G401 (cell line): Measurements from ENCODE around the gene PDSS2. TPM values are rescaled to one million over a fixed set of nuclear protein-coding genes. Genes with fewer than 3 reads are reported as not detected.
"Not testable (repeated sequence)": the region's sequence is repeated elsewhere in the genome, so short reads cannot be mapped to it uniquely, and the experiment has no call there.

ENCODE experiments used
- DNase-seq: peaks from one replicate; pipeline ENCODE4 v3.0.0-alpha.2; 2015; ENCODE audit warnings: low spot score
- in situ Hi-C: cut with HindIII; loops from 2 replicates; pipeline ENCODE4 v1.10.0; 2016; ENCODE audit warnings: low sequenced_read_pairs, mixed read lengths
- total RNA-seq: library from RNA; depleted of rRNA; stranded (reverse); fragments of >200 nt; shearing (Covaris generic); gene quantifications from 2 replicates; pipeline ENCODE4 v1.2.3, GENCODE V29; 2014

Gene PDSS2
- total RNA-seq, 1 experiment from 2014 or later: 17.5 TPM

DNA sequence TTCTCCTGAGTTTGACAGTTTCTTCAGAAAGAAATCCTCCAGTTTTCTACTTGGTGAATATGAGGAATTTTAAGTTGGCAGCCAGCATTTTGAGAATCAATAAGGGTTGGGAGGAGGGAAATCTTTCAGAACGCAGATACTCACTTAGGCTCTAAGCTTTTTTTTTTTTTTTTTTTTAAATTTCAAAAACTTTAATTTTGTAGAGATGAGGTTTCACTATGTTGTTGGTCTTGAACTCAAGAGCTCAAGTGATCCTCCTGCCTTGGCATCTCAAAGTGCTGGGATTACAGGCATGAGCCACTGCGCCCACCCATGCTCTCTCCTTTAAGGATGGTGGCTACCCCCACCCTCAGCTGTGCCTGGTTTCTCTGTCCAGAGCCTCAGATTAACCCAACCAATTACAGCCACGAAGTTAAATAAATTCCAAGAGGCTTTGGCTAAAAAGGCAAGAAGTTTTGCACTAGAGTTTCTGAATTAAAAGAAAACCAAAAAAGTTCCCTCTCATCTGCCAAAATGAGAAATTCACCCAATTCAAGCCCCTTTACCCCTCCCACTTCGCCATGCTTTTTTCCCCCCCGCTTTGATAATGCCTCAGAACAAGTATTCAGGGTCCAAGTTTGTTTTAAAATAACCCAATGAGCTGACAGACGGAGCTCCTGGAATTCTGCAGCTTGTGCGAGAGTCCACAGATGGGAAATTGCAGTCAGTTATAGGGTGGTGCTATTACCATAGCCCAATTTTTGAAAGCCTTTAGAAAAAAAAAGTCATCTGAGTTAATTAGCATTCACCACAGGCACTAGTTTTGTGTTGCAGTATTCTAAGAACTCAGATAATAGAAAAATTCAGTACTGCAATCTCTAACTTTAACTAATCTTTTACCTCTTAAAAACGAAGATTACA lies 249.7 kb downstream of the PDSS2 start:
- in situ Hi-C loops: no loop called here
- peak; percentile 3 for DNase-seq

DNA sequence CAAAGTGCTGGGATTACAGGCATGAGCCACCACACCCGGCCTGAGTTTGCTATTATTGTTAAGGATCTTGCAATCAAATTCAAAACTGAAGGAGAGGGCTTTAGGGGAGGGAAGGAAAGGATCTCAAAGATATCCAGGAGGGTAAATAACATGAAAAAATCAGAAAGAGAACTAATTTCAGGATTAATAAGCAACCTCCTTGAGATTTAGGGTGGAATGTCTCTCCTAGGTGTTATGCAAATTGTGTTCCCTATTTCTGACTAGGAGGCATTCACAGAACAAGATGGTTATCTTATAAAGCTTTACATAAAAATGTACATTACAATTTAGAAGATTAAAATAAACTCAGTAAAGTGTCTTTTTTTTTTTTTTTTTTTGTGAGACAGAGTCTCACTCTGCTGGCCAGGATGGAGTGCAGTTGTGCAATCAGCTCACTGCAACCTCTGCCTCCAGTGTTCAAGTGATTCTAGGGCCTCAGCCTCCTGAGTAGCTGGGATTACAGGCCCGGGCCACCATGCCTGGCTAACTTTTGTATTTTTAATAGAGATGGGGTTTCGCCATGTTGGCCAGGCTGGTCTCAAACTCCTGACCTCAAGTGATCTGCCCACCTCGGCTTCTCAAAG lies 252.0 kb downstream of the PDSS2 start:
- no peak for DNase-seq
- in situ Hi-C loops: no loop called here

DNA sequence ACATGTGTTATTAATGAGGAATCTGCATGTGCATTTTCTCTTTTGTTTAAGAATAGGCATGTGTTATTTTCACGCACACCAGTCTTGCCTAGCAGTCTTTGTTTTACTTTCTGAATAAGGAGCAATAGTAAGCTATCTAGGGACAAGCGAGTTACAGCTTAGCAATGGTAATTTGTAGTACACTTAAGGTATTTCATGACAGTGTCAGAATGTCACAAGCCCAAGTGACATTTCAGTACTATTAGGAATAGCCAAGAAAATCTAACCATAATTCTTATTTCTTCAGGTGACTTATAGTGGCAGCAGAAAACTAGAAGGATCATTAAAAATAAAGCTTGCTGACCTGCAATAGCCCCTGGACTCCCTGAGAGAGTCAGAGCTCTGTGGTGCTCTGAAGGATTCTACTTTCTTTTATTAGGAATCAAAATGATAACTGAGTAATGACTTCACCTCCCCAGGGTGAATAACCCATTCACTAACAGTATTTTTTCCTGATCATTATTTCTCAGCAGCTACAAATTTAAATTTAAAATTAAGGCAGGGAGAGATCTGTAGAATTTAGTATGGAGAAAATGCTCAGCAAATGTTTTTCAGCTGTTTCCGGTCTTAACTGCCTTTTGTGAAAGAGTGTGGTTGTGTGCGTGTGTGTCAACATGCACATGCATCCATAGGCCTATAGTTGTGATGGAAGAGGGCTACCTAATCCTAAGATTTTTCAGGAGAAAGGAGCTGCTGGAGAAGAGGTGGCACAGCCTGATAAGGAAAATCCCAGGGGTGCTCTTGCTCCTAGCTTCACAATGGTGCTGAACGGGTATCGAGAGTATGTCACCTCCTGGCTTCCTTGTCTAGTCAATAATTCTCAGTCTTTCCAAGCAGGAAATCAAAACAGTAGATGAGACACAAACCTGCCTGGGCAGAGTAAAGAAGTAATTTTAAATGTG lies 254.0 kb downstream of the PDSS2 start:
- in situ Hi-C loops: no loop called here

DNA sequence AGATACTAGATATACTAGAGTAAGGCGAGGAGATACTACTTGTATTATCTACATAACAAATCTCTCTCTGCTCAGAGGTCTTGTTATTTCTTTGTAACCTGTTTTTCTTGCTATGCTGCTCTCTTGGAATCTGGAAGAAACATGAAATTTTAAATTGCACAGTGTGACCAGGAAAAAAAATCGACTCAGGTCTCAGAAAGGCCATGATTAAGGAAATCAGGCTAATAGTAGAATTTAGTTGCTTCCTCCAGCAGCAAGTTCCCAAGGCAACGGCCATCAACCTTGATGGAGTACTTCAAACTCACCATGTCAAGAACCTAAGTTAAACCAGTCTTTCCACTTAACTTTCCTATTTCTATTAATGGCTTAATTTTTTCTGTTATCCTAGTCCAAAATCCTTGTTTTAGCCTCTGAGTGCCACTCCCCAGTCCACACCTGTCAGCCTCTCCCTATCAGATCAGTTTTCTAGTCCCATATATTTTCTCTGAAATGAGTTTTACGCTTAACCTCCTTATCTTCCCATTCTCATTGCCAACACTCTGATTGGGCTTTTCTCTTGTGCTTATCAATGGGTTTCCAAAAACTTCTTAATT lies 256.4 kb downstream of the PDSS2 start:
- in situ Hi-C loops: no loop called here

More for the DNA sequence above, 254.0 kb downstream of the PDSS2 start:
- no peak for DNase-seq

DNA sequence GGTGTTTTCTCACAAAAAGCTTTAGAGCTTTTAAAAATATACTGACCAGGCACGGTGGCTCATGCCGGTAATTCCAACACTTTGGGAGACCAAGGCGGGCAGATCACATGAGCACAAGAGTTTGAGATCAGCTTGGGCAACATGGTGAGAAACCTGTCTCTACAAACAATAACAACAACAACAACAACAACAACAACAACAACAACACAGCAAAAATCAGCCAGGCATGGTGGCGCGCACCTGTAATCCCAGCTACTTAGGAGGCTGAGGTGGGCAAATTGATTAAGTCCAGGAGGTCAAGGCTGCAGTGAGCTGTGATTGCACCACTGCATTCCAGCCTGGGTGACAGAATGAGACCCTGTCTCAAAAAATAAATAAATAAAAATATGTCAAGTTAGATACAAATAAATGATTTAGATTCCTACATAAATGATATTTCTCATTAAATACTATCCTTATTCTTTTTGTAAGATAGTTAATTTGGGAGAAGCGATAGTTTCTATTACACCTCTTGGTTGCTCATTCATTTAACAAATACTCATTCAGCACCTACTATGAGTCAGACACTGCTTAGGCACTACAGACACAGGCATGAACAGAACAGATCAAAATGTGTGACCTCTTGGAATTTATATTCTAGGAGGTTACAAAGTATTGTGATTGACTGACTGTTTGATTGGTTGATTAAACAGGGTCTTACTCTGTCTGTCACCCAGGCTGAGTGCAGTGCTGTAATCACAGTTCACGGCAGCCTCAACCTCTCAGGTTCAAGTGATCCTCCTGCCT lies 260.5 kb downstream of the PDSS2 start:
- in situ Hi-C loops: no loop called here
- no peak for DNase-seq

More for the DNA sequence above, 256.4 kb downstream of the PDSS2 start:
- DNase-seq: no peak

DNA sequence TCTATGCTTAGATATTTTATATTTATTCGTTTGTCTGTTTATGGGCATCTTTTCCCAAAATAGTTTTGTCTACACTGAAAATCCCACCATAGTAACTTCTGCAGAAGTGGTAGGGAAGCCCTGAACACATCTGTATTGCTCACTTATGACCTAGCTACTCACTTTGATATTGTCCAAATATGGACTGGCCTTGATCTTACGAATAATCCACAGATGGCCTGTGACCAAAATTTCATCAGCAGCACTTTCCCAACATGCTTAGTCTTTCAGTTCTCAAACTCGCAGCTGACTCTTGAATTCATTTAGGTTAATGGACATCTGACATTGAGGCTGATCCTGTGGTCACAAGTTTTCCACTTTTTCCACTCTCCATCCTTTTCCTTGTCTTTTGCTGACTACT lies 263.2 kb downstream of the PDSS2 start:
- in situ Hi-C loops: no loop called here
- no peak for DNase-seq

DNA sequence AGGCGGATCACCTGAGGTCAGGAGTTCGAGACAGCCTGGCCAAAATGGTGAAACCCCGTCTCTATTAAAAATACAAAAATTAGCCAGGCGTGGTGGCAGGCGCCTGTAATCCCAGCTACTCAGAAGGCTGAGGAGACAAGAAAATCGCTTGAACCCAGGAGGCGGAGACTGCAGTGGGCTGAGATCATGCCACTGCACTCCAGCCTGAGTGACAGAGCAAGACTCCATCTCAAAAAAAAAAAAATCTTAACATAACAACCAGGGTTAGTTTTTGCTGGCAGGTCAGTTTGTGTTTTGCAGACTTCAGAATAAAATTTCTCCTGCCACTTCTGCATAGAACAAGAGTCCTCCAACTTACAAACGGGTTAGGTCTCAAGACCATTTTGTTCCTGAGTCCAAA lies 264.6 kb downstream of the PDSS2 start:
- DNase-seq: not testable (repeated sequence)

DNA sequence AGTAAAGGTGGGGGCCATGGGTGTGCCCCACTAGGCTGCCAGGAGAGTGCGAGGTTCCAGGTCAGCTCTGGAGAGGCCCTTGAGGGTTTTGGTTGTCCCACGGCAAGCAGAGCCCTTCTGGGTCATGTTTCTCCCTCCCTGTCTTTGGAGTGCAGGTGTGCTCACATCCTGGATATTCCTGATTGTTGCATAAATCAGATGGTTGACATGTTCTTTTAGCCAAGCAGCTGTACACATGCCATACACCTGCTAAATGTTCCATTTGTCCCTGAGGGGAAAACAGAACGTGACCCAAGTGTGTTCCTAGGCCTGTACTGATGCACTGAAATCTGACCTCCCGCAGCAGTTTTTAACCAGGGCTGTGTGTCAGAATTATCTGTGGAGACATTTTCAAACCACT lies 266.5 kb downstream of the PDSS2 start:
- in situ Hi-C loops: no loop called here
- DNase-seq: no peak

More for the DNA sequence above, 264.6 kb downstream of the PDSS2 start:
- in situ Hi-C loops: not testable (repeated sequence)

DNA sequence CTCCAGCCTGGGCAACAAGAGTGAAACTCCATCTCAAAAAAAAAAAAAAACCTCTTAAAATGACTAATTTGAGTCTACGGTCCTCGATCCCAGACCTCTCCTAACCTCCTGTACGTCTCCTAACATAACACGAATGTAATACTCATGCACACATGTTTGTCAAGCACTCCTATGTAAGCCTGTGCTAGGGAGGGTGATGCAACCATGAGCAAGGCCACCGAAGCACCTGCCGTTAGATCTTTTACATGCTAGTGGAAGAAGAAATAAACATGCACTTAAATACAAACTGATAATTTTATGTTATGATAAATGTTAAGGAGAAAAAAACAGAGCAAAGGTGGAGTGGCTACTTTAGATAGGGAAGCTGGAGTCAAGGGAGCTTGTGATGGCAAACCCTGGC lies 271.7 kb downstream of the PDSS2 start:
- no peak for DNase-seq

DNA sequence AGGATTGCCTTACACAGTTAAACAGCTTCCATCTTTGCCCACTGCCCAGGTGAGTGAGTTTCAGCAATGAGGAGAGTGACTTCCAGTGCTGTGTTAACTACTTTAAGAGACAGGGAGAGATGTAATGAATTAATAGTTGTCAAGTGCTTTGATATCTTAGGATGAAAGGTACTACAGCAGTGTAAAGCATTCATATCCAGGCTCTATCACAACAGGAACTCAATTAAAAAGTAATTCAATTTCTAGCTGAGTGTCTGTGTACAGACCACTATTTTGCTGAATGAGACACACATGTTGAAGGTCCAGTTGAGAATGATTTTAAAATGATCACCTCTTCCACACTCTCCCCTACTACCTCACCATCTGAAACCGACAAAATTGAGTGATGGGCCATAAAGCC lies 273.3 kb downstream of the PDSS2 start:
- in situ Hi-C loops: no loop called here
- no peak for DNase-seq

More for the DNA sequence above, 271.7 kb downstream of the PDSS2 start:
- in situ Hi-C loops: no loop called here

DNA sequence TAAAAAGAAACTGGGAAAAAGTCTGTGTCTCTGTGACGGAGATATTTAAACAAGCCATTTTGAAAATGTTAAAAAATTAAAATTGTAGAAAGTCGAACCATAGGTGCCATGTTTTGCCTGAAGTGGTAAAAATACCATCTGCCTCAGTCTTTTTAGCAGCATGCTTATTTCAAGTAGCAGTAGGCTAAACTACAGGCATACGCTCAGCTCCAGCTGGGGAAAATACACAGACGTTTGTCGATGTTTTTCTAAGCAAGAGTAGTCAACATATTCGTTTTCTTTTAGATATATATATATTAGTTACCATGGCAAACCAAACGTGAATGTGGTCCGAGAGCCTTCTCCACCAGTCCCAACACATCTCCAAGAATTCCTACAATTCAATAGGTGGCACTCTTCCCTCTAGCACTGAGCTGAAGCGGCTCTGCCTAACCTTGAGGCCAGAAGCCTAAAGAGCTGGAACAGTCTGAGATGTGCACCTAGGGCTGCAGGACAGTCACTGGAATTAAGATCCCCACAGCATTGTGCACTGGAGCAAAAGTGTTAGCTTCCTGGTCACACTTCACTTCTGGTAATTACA lies 273.9 kb downstream of the PDSS2 start:
- in situ Hi-C loops: no loop called here
- DNase-seq: peak; percentile 27

DNA sequence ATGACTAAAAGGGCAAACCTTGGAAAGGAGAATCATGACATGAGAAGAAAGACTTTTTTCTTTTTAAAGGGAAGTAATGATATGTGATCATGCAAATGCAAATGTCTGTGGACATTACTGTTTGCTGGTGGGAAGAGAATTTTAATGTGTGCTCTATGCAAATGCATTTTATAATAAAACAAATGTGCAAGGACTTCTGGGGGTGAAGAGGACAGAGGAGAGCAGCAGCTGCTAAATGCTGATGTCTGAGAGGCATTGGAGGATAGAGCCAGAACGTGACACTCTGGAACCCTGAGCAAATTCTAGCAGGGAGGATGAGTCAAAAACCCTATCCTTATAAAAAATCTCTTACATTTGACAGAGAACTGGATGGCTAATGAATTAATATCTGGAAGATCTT lies 274.9 kb downstream of the PDSS2 start:
- DNase-seq: no peak
- in situ Hi-C loops: no loop called here

DNA sequence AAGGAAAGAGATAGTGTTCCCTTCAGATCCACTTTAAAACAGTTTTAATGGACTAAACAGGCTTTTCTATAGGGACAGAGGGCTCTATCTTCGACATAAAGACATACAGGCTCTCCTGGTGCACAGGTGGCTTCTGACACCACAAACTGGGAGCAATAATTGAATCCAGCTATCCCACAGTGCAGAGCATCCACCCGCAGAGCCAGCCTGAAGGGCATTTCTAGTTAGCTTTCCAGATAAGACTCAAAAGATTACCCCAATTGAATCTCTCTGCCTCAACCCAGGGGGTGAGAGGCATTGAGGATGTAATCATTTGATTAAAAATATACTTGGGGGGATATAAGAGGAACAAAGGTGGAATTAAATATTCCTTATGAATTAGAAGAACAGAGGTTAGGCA lies 279.3 kb downstream of the PDSS2 start:
- peak; percentile 20 for DNase-seq
- in situ Hi-C loops: no loop called here

DNA sequence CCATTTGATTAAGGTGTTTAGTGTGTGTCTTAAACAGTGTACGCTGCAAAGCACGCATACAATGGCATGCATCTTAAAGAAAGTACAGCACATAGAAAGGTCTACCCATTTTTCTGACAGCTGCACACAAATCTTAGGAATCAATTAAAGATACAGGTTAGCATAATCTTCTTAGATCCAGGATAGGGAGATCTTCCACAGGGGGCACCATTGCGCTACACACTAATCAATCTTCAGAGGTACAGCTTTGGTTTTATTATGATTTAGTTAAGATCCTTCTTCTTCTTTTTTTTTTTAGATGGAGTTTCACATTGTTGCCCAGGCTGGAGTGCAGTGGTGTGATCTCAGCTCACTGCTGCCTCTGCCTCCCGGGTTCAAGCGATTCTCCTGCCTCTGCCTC lies 280.4 kb downstream of the PDSS2 start:
- no peak for DNase-seq
- in situ Hi-C loops: no loop called here

DNA sequence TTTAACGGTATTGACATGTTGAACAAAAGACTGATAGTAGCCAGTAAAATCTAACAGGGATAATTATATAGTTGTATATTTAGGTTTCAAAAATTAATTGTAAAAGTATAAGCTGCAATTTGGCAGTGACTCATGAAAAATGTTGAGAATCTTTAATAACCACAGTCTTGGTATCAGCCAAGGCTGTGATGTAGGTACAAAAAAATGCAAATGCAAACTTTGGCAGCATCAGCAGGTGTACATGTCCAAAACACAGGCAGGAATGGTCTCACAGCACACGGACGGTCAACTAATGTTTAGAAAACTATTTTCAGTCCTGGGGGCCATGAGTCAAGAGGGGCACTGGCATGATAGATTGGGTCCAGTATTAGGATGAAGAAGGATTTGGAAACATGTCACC lies 285.6 kb downstream of the PDSS2 start:
- DNase-seq: no peak
- in situ Hi-C loops: no loop called here

DNA sequence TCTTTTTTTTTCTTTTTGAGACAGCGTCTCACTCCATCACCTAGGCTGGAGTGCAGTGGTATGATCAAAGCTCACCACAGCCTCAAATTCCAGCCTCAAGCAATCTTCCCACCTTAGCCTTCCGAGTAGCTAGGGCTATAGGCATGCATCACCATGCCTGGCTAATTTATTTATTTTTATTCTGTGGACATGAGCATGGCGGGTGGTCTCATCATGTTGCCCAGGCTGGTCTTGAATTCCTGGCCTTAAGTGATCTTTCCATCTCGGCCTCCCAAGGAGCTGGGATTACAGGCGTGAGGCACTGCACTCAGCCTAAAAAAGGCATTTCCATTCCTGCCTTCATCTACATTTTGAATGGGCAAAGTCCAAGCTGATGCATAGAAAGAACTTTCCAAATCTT lies 287.9 kb downstream of the PDSS2 start:
- in situ Hi-C loops: no loop called here

DNA sequence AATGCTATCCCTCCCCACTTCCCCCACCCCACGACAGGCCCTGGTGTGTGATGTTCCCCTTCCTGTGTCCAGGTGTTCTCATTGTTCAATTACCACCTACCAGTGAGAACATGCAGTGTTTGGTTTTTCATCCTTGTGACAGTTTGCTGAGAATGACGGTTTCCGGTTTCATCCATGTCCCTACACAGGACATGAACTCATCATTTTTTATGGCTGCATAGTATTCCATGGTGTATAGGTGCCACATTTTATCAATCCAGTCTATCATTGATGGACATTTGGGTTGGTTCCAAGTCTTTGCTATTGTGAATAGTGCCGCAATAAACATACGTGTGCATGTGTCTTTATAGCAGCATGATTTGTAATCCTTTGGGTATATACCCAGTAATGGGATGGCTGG lies 295.1 kb downstream of the PDSS2 start:
- in situ Hi-C loops, DNase-seq: not testable (repeated sequence)

More for the DNA sequence above, 287.9 kb downstream of the PDSS2 start:
- no peak for DNase-seq

DNA sequence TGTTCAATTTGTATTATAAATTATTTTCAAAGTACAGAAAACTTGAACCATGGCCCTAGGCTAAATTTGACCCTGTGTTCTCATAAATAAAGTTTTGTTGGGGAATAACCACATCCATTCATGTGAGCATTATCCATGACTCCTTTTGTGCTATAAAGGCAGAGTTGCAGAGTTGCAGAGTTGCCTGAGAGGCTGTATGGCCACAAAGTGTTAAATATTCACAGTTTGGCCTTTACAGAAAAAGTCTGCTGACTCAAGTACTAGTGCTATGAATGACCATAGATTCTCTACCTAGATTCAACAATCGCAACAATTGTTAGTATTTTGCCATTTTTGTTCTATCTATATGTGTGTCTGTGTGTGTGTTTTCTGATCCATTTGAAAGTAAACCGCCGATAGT lies 297.8 kb downstream of the PDSS2 start:
- in situ Hi-C loops: no loop called here
- no peak for DNase-seq
